Endothelial cell of umbilical vein (primary cell): ENCODE measurements around the gene PDE11A. TPM values are rescaled to one million over a fixed set of nuclear protein-coding genes. Genes with fewer than 3 reads are reported as not detected.

Source experiments
- BruUV-seq: library from RNA; stranded (reverse); fragments of 400-500 nt; replicated peaks from 2 replicates; lab custom pipeline; 2021; lab: Mats Ljungman, UMichigan
- CTCF ChIA-PET: fragments of 300-600, 350-600 bp; sonication (Branson Sonifier 250); formaldehyde crosslinking; loops from one replicate; lab custom pipeline; 2021; ENCODE audit warnings: antibody characterized with exemption, inconsistent platforms; lab: Charles Lee
- POLR2A ChIA-PET: fragments of 300-600, 350-600 bp; sonication (Branson Sonifier 250); formaldehyde crosslinking; loops from one replicate; lab custom pipeline; 2021; ENCODE audit warnings: antibody characterized with exemption, inconsistent platforms; lab: Charles Lee
- DNase-seq: peaks from one replicate; pipeline ENCODE4 v3.0.0-alpha.2; 2011; ENCODE audit warnings: low read depth, low spot score
- FAIRE-seq: peaks from 2 replicates; lab custom pipeline; 2011; peaks lifted over from hg19 to GRCh38; lab: Jason Lieb, UNC
- H2AFZ ChIP-seq: 2 replicates; pipeline ENCODE4 v1.6.0; 2012; ENCODE audit warnings: low read depth, low read length, control low read depth, inconsistent platforms
- H3K27ac ChIP-seq: 2 replicates; pipeline ENCODE4 v1.5.1; 2011; ENCODE audit warnings: low read depth, mild to moderate bottlenecking, control low read depth, low read length, moderate library complexity; ENCODE audit not compliant: insufficient read depth
- H3K27me3 ChIP-seq, 2 experiments: 2 replicates each; pipeline versions ENCODE4 v1.6.0 to v1.6.1; 2011; ENCODE audit warnings: low read length in 2 of 2, mixed read lengths in 1 of 2; ENCODE audit not compliant: control insufficient read depth in 2 of 2, insufficient read depth in 2 of 2
- H3K36me3 ChIP-seq, 2 experiments: 2 replicates in 1 of 2; 3 replicates in 1 of 2; pipeline ENCODE4 v1.5.1; 2011; ENCODE audit warnings: low read length in 2 of 2, mild to moderate bottlenecking in 1 of 2, moderate library complexity in 1 of 2; ENCODE audit not compliant: control insufficient read depth in 2 of 2, insufficient read depth in 2 of 2; ENCODE audit errors: extremely low read depth in 1 of 2
- H3K4me1 ChIP-seq: 3 replicates; pipeline ENCODE4 v1.5.1; 2011; ENCODE audit warnings: mild to moderate bottlenecking, low read length; ENCODE audit not compliant: control insufficient read depth, insufficient read depth; ENCODE audit errors: extremely low read depth
- H3K4me2 ChIP-seq: 2 replicates; pipeline ENCODE4 v1.6.1; 2011; ENCODE audit warnings: low read length, control low read depth, mixed read lengths; ENCODE audit not compliant: insufficient read depth
- H3K4me3 ChIP-seq, 3 experiments: fragments of 200-600 bp in 1 of 3; sonication (generic), shearing (Covaris generic) in 1 of 3; replicated peaks in 1 of 3; 2 replicates each; pipeline ENCODE4 v1.5.1; 2011 to 2016; ENCODE audit warnings: control low read depth in 3 of 3, low read length in 3 of 3, mild to moderate bottlenecking in 2 of 3, inconsistent platforms in 1 of 3, low read depth in 1 of 3, moderate library complexity in 1 of 3; ENCODE audit not compliant: insufficient read depth in 1 of 3
- H3K79me2 ChIP-seq: 2 replicates; pipeline ENCODE4 v1.6.0; 2012; ENCODE audit warnings: low read length, inconsistent platforms; ENCODE audit not compliant: control insufficient read depth, insufficient read depth
- H3K9ac ChIP-seq: replicated peaks from 2 replicates; pipeline ENCODE3; 2011; ENCODE audit warnings: low read length, control low read depth; ENCODE audit not compliant: insufficient read depth; ENCODE audit errors: extremely low read depth
- H3K9me1 ChIP-seq: replicated peaks from 3 replicates; pipeline ENCODE4 v1.6.0; 2011; ENCODE audit warnings: mild to moderate bottlenecking, low read length; ENCODE audit not compliant: control insufficient read depth, insufficient read depth; ENCODE audit errors: extremely low read depth
- H3K9me3 ChIP-seq: replicated peaks from 2 replicates; pipeline ENCODE4 v1.5.1; 2012; ENCODE audit warnings: low read length, inconsistent platforms; ENCODE audit not compliant: control insufficient read depth, insufficient read depth
- H4K20me1 ChIP-seq: replicated peaks from 2 replicates; pipeline ENCODE3; 2011; ENCODE audit warnings: mild to moderate bottlenecking, low read length; ENCODE audit not compliant: control insufficient read depth, insufficient read depth; ENCODE audit errors: extremely low read depth
- EZH2 ChIP-seq: IDR thresholded peaks from 2 replicates; pipeline ENCODE4 v1.6.1; 2012; ENCODE audit warnings: borderline replicate concordance, low read depth, mild to moderate bottlenecking, moderate library complexity, low read length, inconsistent platforms; ENCODE audit not compliant: severe bottlenecking
- FOS ChIP-seq: IDR thresholded peaks from 2 replicates; pipeline ENCODE4 v1.6.1; 2011; ENCODE audit warnings: mild to moderate bottlenecking, low read length, moderate library complexity, borderline replicate concordance; ENCODE audit not compliant: insufficient read depth
- GATA2 ChIP-seq: IDR thresholded peaks from 2 replicates; pipeline ENCODE4 v1.7.0; 2011; ENCODE audit warnings: low read depth, mild to moderate bottlenecking, moderate library complexity, mixed read lengths, low read length; ENCODE audit not compliant: insufficient read length, insufficient read depth
- JUN ChIP-seq: IDR thresholded peaks from 2 replicates; pipeline ENCODE4 v1.6.1; 2011; ENCODE audit warnings: borderline replicate concordance, low read depth; ENCODE audit not compliant: insufficient read length, insufficient read depth
- MYC ChIP-seq: IDR thresholded peaks from one replicate; pipeline ENCODE4 v1.6.1; 2011; ENCODE audit warnings: mild to moderate bottlenecking, low read depth, low read length
- POLR2A ChIP-seq: IDR thresholded peaks from 2 replicates; pipeline ENCODE4 v1.6.1; 2012; ENCODE audit warnings: low read depth, mild to moderate bottlenecking, control low read depth, low read length
- POLR2AphosphoS5 ChIP-seq: IDR thresholded peaks from 2 replicates; pipeline ENCODE4 v1.6.1; 2012; ENCODE audit warnings: low read depth, mild to moderate bottlenecking, control low read depth, low read length, moderate library complexity; ENCODE audit not compliant: insufficient read depth
- dilution Hi-C: fragments of 300-500 bp; cut with MboI; formaldehyde crosslinking; loops from one replicate; pipeline ENCODE4 v1.15.0; 2019; ENCODE audit warnings: low sequenced_read_pairs; ENCODE audit not compliant: extremely low pct_ligation_motif_present
- intact Hi-C: fragments of 100-400 bp; cut with micrococcal nuclease; formaldehyde crosslinking; loops from one replicate; pipeline ENCODE4 v1.10.0; 2022
- polyA plus RNA-seq, 4 experiments: library from polyadenylated mRNA; depleted of rRNA in 3 of 4; stranded (reverse) in 3 of 4; unstranded in 1 of 4; fragments of >200 nt; gene quantifications; 2 replicates each; pipeline versions ENCODE4 v1.2.1 to v1.2.3, GENCODE V29; 2011 to 2012; ENCODE audit warnings: missing spikeins in 1 of 4
- total RNA-seq: library from RNA; stranded (reverse); gene quantifications from 2 replicates; pipeline ENCODE4 v1.2.3, GENCODE V29; 2021
- TF ChIP-seq, protein P1 (sequence below): IDR thresholded peaks from 2 replicates; pipeline ENCODE4 v1.6.1; 2011; ENCODE audit not compliant: insufficient read depth, insufficient read length
- TF ChIP-seq, protein P2 (sequence below), 2 donors: IDR thresholded peaks; 1 replicate in 1 of 2; 2 replicates in 1 of 2; pipeline ENCODE4 v1.5.1; 2011; ENCODE audit warnings: low read length in 2 of 2, mild to moderate bottlenecking in 2 of 2, moderate library complexity in 2 of 2, control low read depth in 1 of 2, inconsistent platforms in 1 of 2, low read depth in 1 of 2; ENCODE audit not compliant: insufficient read depth in 1 of 2; ENCODE audit errors: extremely low read depth in 1 of 2

The PDE11A gene
- total and polyA plus RNA-seq, 2 donors (not counting 3 experiments of a cell fraction or from before 2014, with no cell fraction given): 0.07 to 0.51 TPM

DNA sequence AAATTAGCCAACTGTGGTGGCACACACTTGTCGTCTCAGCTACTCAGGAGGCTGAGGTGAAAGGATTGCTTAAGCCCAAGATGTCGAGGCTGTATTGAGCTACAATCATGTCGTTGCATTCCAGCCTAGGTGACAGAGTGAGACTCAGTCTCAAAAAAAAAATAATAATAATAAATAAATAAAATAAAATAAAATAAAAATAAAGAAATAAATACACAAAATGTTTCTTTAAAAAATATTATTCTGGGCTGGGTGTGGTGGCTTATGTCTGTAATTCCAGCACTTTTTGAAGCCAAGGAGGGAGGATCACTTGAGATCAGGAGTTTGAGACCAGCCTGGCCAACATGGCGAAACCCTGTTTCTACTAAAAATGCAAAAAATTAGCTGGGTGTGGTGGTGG is 407.2 kb downstream of the PDE11A start:
- Histone ChIP-seq H3K79me2 (no peaks in the 10 kb centered on the region), H2AFZ (no peak overlapping the region), H3K27ac (no peak overlapping the region), H3K9me3 (no peaks in the 10 kb centered on the region), H4K20me1 (no peaks in the 10 kb centered on the region), H3K9ac (no peak overlapping the region), H3K4me2 (no peak overlapping the region), H3K36me3 (no peaks in the 10 kb centered on the region), H3K4me3 (no peak overlapping the region), H3K9me1 (no peaks in the 10 kb centered on the region), H3K27me3 (peaks cover 2 to 3% of the 10 kb centered on the region in 2 experiments), H3K4me1 (no peaks in the 10 kb centered on the region)
- DNase-seq (no peak), FAIRE-seq (no peak)
- no TSS peak for BruUV-seq
- POLR2A ChIA-PET: no interaction called here
- intact Hi-C loops (no loop called here), dilution Hi-C loops (no loop called here)
- CTCF ChIA-PET: no interaction called here
- TF ChIP-seq, protein P1, sequence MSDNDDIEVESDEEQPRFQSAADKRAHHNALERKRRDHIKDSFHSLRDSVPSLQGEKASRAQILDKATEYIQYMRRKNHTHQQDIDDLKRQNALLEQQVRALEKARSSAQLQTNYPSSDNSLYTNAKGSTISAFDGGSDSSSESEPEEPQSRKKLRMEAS: no peak
- TF ChIP-seq POLR2AphosphoS5 (no peak), FOS (no peak), MYC (no peak)

DNA sequence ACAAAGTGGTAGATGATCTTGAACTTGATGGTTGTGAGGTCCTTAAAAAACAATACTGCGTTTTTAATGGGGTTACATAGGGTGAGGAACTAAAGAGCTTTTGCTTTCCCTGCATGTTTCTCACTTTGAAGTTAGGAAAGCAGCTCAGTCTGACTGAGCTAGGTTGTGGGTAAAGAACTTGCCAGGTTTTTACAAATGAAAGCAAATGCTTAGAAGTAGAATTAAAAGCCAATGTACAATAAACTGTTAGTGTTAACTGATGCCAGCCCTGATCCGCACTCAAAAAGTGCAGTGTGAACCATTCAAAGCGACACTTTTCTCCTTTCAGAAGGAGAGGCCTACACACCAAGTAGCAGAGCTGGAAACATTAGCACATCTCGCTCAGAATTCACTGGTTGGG is 409.7 kb downstream of the PDE11A start:
- POLR2A ChIA-PET: no interaction called here
- FAIRE-seq: no peak
- Histone ChIP-seq H3K4me3 (no peak overlapping the region), H3K4me2 (no peak overlapping the region), H3K27ac (no peak overlapping the region), H3K79me2 (no peaks in the 10 kb centered on the region), H4K20me1 (no peaks in the 10 kb centered on the region), H3K9ac (no peak overlapping the region), H3K9me3 (no peaks in the 10 kb centered on the region), H3K9me1 (no peaks in the 10 kb centered on the region), H3K36me3 (no peaks in the 10 kb centered on the region), H2AFZ (no peak overlapping the region), H3K4me1 (no peaks in the 10 kb centered on the region), H3K27me3 (peaks cover 0 to 7% of the 10 kb centered on the region in 2 experiments)
- dilution Hi-C loops (no loop called here), intact Hi-C loops (no loop called here)
- BruUV-seq: no TSS peak
- no peak for DNase-seq
- TF ChIP-seq FOS: no peak
- no peak for TF ChIP-seq JUN
- no peak for TF ChIP-seq EZH2
- TF ChIP-seq, protein P1: no peak
- TF ChIP-seq POLR2A: no peak
- no peak for TF ChIP-seq MYC
- TF ChIP-seq GATA2: no peak
- TF ChIP-seq, protein P2, sequence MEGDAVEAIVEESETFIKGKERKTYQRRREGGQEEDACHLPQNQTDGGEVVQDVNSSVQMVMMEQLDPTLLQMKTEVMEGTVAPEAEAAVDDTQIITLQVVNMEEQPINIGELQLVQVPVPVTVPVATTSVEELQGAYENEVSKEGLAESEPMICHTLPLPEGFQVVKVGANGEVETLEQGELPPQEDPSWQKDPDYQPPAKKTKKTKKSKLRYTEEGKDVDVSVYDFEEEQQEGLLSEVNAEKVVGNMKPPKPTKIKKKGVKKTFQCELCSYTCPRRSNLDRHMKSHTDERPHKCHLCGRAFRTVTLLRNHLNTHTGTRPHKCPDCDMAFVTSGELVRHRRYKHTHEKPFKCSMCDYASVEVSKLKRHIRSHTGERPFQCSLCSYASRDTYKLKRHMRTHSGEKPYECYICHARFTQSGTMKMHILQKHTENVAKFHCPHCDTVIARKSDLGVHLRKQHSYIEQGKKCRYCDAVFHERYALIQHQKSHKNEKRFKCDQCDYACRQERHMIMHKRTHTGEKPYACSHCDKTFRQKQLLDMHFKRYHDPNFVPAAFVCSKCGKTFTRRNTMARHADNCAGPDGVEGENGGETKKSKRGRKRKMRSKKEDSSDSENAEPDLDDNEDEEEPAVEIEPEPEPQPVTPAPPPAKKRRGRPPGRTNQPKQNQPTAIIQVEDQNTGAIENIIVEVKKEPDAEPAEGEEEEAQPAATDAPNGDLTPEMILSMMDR (IDR thresholded peaks at IDR 0.05; ENCODE audit: extremely low read depth in 1 of 2, insufficient read depth in 1 of 2, low read depth in 1 of 2, low read length in 2 of 2): no peak
- no peak for TF ChIP-seq POLR2AphosphoS5
- CTCF ChIA-PET: no interaction called here
